22Rv1 (cell line): ENCODE results near the gene GOLGA6L7.
"Not testable (repeated sequence)": the region's sequence is repeated elsewhere in the genome, so short reads cannot be mapped to it uniquely, and the experiment has no call there.

ENCODE experiments used
- ZFX ChIP-seq: fragments of 450-650 bp; IDR thresholded peaks from 2 replicates; pipeline ENCODE4 v1.6.1; 2017; ENCODE audit warnings: antibody characterized with exemption, borderline replicate concordance
- TF ChIP-seq, protein P1 (sequence below): fragments of 450-650 bp; IDR thresholded peaks from 2 replicates; pipeline ENCODE4 v1.5.1; 2017; ENCODE audit warnings: mild to moderate bottlenecking

DNA sequence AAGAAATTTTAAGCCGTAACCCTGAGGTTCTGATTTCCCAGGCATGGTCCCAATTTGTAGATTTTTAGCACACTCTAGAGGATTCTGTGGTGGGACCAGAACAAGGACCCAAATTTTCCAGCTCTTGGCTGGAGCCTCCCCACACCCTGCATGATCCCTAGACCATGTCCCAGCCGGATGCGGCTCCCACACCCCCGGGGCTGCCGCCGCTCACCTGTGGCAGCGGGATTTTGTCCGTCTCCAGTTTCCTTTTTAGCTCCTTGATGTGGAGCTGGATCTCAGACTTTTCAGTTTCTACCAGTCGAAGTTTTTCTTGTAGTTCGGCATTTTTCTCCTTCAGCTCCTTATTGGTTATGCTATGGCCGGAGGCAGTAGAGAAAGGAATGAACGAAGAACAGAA is 4.9 kb downstream of the GOLGA6L7 start:
- TF ChIP-seq, protein P1, sequence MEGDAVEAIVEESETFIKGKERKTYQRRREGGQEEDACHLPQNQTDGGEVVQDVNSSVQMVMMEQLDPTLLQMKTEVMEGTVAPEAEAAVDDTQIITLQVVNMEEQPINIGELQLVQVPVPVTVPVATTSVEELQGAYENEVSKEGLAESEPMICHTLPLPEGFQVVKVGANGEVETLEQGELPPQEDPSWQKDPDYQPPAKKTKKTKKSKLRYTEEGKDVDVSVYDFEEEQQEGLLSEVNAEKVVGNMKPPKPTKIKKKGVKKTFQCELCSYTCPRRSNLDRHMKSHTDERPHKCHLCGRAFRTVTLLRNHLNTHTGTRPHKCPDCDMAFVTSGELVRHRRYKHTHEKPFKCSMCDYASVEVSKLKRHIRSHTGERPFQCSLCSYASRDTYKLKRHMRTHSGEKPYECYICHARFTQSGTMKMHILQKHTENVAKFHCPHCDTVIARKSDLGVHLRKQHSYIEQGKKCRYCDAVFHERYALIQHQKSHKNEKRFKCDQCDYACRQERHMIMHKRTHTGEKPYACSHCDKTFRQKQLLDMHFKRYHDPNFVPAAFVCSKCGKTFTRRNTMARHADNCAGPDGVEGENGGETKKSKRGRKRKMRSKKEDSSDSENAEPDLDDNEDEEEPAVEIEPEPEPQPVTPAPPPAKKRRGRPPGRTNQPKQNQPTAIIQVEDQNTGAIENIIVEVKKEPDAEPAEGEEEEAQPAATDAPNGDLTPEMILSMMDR, result not testable (repeated sequence)
- not testable (repeated sequence) for TF ChIP-seq ZFX
